Renal cortical epithelial cell (primary cell): ENCODE results near the gene POLRMT. TPM values are rescaled to one million over a fixed set of nuclear protein-coding genes. Genes with fewer than 3 reads are reported as not detected.
"Not testable (repeated sequence)": the region's sequence is repeated elsewhere in the genome, so short reads cannot be mapped to it uniquely, and the experiment has no call there.

Experiments
- DNase-seq: peaks from one replicate; pipeline ENCODE4 v3.0.0-alpha.2; 2011; ENCODE audit warnings: low read depth
- total RNA-seq: library from RNA; depleted of rRNA; stranded (reverse); fragments of >200 nt; gene quantifications from 2 replicates; pipeline ENCODE4 v1.2.3, GENCODE V29; 2014

Gene POLRMT
- total RNA-seq, 1 donor from 2014 or later, result 46.3 TPM

- peak; percentile 95 for DNase-seq
These were observed 21.9 kb downstream of the POLRMT start for GRCh38 chr19:611481-611868.

DNA sequence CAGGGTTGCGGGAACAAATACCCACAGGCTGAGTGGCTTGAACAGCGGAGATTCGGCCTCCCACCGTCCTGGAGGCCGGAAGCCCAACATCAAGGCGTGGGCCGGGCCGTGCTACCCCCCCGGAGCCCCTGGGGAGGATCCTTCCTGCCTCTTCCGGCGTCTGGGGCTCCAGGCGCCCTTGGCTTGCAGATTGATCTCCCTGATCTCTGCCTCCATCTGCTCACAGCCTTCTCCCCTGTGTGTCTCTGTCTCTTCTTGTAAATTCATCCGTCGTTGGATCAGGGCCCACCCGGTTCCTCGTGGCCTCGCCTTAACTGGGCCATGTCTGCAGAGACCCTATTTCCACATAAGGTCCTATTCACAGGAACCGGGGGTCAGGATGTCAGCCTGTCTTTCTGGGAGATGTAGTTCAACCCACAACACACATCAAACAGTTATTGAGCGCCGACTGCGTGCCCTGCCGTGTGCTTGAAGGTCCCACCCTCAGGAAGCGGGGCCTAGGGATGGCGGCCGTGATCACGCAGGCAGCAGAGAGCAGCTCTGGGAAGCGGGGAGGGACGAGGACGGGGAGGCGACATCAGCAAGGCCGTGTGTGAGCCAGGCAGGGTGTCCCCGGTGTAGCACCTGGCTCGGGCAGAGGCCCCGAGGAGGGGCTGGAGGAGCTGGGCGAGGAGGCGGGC, 22.4 kb downstream of the POLRMT start:
- DNase-seq, result peak; percentile 70

DNA sequence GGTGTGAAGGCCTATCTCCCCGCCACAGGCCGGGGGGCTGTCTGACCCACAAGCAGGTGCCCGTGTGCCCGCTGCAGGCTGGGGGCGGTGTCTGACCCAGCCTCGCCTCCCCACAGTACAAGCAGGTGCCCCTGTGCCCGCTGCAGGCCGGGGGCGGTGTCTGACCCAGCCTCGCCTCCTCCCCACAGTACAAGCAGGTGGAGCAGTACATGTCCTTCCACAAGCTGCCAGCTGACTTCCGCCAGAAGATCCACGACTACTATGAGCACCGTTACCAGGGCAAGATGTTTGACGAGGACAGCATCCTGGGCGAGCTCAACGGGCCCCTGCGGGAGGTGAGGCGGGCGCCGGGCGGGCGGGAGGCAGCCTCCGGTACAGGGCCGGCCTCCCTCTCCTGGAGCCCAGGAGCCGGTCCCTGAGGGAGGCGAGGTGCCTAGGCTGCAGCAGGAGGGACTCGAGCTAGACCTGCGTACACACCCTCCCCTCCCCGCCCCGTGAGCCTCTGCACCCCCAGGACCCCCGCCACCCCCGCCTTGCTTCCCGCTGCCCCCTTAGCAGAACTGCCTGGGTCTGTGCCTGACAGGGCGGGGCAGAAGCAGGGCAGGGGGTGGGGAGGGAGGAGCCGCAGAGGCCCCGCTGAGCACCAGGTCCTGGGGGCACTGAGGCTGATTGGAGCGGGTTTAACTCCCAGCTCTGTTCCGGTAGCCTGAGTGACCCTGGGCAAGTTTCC, 23.1 kb downstream of the POLRMT start:
- no peak for DNase-seq

DNA sequence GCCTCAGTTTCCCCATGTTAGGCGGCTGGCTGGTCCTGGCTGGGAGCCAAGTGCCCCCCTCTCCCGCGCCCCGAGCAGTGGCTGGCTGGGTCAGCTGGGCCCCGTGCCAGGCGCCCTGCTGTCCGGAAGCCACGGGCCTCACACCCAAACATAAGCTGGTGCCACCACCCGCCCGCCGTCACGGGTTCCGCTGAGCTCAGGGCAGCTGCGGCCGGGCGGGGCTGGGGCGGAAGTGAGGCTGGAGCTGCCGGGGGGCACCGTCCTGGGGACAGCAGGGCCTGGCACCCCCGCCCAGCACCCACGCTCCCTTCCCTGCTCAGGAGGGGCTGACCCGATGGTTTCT, 24.4 kb downstream of the POLRMT start:
- DNase-seq, result no peak

- DNase-seq, result no peak
These were observed 25.0 kb downstream of the POLRMT start for GRCh38 chr19:608155-609003.

DNA sequence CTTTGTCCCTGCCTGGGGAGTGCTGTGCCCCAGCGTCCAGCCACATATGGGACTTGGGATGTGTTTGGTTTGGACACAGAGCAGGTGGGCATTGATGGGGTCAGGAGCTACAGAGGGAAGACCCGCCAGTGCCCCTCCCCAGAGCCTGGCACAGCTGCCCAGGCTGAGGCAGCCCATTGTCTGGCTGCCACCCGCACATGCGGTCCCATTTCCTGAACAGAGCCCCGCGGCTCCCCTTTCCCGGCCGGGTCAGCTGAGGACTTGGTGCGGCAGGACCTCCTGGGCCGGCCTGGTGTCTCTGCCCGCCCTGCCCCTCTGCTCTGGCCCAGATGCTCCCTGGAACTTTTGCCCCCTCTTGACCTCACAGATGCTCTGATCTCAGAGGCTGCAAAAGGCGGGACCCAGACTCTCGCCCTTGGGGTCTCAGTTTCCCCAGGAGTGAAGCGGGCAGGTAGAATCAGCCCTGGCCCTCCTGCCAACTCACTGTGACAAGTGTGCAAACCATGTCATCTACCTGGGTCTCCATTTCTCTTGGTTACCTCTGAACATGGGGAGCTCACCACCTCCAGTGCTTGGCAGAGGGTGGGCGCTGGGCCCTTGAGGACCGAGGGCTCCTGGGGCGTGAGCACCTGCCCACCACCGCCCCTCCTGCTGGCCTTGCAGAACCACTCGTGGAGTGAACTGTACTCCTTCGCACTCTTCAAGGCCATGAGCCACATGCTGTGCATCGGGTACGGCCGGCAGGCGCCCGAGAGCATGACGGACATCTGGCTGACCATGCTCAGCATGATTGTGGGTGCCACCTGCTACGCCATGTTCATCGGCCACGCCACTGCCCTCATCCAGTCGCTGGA, 25.8 kb downstream of the POLRMT start:
- DNase-seq, result no peak

DNA sequence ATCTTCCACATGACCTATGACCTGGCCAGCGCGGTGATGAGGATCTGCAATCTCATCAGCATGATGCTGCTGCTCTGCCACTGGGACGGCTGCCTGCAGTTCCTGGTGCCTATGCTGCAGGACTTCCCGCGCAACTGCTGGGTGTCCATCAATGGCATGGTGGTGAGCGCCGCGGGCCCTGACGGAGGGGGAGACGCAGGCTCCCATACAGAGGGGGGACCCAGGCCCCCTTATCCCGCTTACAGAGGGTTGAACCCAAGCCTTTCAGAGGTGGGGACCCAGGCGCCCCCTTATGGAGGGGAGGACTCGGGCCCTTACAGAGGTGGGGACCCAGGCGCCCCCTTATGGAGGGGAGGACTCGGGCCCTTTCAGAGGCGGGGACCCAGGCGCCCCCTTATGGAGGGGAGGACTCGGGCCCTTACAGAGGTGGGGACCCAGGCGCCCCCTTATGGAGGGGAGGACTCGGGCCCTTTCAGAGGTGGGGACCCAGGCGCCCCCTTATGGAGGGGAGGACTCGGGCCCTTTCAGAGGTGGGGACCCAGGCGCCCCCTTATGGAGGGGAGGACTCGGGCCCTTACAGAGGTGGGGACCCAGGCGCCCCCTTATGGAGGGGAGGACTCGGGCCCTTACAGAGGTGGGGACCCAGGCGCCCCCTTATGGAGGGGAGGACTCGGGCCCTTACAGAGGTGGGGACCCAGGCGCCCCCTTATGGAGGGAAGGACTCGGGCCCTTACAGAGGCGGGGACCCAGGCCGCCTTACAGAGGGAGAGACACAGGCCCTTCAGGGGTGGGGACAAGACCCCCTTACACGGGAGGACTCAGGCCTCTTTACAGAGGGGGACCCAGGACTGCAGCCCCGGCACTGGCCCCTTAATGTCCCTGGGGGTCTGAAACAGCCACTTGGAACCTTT, 28.0 kb downstream of the POLRMT start:
- not testable (repeated sequence) for DNase-seq

DNA sequence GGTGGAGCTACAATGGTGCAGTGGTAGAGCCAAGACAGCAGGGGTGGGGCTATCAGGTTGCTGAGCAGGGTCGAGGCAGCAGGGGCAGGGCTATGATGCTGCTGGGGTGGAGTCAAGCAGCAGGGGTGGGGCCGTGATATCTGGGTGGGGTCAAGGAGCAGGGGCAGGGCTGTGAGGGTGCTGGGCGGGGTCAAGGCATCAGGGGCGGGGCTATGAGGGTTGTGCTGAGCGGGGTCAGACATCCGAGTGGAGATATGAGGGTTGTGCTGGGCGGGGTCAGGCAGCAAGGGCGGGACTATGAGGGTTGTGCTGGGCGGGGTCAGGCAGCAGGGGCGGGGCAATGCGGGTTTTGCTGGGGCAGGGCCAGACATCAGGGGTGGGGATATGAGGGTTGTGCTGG, 29.0 kb downstream of the POLRMT start:
- no peak for DNase-seq

DNA sequence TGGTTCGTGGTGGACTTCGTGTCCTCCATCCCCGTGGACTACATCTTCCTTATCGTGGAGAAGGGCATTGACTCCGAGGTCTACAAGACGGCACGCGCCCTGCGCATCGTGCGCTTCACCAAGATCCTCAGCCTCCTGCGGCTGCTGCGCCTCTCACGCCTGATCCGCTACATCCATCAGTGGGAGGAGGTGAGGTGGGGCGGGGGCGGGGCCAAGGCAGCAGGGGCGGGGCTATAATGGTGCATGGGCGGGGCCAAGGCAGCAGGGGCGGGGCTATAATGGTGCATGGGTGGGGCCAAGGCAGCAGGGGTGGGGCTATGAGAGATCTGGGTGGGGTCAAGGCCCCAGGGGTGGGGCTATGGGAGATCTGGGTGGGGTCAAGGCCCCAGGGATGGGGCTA, 29.6 kb downstream of the POLRMT start:
- DNase-seq, result not testable (repeated sequence)

DNA sequence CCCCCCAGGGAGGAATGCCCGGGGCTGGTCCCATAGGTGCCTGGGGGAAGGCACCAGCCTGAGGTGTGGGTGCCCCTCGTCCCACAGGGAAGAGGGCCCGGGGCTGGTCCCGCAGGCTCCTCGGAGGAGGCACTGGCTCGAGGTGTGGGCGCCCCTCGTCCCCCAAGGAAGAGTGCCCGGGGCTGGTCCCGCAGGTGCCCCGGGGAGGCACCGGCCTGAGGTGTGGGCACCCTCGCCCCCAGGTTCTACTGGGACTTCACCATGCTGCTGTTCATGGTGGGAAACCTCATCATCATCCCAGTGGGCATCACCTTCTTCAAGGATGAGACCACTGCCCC, 30.1 kb downstream of the POLRMT start:
- not testable (repeated sequence) for DNase-seq

DNA sequence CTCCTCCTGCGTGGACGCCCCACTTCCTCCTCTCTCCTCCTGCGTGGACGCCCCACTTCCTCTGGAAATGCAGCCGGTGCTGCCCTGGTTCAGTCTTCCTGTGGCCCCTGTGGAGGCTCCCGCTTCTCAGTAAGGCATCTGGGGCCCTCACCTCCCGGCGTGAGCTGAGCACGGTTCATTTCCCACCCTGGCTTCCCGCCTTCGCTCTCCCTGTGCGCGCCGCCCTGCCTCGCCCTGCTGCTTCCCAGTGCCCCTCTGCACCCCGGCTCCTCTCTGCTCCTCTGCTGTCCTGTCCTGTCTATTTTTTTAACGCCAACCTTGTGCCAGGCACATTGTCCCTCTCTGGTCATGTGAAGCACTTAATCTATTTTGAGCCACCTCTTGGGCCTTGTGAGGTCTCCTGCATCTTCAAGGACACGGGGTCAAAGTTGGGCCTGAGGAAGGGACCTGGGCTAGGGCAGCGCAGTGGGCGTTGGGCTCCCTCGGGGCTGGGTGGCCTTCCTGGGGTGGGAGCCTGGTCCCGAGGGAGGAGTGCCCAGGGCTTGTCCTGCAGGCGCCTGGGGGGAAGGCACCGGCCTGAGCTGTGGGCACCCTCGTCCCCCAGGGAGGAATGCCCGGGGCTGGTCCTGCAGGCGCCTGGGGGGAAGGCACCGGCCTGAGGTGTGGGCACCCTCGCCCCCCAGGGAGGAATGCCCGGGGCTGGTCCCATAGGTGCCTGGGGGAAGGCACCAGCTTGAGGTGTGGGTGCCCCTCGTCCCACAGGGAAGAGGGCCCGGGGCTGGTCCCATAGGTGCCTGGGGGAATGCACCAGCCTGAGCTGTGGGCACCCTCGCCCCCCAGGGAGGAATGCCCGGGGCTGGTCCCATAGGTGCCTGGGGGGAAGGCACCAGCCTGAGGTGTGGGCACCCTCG, 30.7 kb downstream of the POLRMT start:
- DNase-seq, result no peak

DNA sequence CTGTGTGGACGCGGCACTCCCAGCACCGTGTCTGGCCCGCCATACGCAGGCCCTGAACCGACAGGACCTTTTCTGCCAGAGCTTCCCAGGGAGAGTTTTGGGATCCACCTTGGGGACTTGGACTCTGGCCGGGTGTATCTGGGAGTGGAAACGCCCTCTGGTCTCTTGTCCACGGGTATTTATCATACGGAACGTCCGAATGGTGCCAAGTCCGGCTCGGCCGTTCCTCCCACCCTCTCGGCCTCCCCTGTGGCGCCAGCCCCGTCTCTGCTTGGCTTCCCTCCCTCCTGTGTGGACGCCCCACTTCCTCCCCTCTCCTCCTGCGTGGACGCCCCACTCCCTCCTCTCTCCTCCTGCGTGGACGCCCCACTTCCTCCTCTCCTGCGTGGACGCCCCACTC, 31.5 kb downstream of the POLRMT start:
- DNase-seq, result no peak

DNA sequence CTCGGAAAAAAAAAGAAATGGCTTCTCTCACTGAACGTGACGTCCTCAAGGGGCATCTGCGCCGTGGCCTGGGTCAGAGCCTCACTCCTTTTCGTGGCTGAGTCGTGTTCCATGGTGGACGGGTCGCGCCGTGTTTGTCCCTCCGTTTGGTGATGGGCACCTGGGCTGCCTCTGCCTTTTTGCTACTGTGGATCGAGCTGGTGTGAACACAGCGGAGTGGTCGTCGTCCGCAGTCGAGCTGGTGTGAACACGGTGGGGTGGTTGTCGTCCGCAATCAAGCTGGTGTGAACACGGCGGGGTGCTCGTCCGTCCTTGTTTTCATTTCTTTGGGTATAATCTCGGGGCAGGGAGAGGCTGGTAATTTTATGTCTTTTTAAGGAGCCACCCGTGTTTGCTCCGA, 32.0 kb downstream of the POLRMT start:
- DNase-seq, result no peak

DNA sequence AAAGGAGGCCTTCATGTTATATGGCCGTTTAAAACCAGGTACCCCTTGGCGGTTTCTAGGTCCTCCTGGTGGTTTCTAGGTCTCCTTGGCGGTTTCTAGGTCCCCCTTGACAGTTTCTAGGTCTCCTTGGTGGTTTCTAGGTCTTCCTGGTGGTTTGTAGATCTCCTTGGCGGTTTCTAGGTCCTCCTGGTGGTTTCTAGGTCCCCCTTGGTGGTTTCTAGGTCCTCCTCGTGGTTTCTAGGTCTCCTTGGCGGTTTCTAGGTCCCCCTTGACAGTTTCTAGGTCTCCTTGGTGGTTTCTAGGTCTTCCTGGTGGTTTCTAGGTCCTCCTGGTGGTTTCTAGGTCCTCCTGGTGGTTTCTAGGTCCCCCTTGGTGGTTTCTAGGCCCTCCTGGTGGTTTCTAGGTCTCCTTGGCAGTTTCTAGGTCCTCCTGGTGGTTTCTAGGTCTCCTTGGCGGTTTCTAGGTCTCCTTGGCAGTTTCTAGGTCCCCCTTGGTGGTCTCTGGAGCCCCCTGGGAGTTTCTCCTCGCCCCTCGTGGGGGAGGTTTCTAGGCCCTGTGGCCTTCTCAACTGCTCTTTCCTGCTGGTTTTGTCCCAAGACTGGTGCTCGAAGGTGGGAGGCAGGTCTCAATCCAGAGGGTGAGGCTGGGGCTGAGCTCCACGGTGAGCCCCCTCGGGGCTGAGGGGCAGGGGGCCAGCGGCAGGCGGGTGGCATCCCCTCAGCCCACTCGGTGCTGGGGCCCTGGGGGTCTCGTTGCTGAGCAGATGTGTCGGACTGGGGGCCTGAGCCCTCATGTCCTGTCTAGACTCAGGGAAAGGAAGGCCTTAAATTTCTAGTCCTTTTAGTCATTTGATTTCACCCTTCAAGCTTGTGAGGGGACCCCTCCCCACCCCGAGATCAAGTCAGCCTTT, 35.7 kb downstream of the POLRMT start:
- no peak for DNase-seq

- DNase-seq, result no peak
These were observed 37.1 kb downstream of the POLRMT start for GRCh38 chr19:596263-596655.

DNA sequence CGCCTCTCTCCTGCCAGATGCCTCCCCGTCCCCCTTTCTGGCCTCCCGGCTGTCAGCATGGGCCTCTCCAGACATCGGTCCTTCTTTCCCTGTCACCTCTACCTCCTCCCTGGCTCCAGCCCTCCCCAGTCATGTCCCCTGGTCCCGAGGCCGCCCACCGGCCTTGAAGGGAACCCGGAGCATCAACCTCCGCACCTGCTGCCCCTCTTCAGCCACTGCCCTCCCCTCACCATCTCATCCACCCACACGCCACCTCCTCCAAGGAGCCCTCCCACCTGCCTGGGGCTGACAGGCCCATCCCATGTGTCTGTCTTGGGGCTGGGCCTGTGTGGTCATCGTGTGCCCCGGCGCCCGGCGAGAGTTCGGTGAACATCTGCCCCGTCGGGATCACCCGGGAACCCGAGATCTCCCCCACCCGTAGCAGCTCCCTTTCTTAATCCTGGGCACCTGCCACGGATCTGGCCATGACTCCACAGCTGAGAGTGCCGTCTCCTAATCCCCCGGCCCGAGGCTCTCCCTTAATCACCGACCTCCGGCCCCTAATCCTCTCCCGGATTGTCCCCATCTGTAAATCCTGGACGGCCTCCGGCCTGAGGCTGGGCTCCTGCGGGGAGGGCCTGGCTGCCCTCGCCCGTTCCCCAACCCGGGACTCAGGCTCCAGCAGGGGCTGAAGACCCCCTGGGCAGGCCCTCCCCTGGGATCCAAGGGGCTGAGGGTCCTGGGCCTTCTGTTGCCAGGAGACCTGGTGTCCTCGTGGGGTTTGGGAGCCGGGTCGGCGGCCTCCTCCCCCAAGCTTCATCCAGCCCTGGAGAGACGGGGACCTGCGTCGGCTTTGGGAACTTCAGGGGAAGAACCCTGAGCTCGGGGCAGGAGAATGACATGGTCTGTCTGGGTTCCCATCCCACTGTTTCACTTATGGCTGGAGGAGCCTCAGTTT, 37.7 kb downstream of the POLRMT start:
- DNase-seq, result no peak

DNA sequence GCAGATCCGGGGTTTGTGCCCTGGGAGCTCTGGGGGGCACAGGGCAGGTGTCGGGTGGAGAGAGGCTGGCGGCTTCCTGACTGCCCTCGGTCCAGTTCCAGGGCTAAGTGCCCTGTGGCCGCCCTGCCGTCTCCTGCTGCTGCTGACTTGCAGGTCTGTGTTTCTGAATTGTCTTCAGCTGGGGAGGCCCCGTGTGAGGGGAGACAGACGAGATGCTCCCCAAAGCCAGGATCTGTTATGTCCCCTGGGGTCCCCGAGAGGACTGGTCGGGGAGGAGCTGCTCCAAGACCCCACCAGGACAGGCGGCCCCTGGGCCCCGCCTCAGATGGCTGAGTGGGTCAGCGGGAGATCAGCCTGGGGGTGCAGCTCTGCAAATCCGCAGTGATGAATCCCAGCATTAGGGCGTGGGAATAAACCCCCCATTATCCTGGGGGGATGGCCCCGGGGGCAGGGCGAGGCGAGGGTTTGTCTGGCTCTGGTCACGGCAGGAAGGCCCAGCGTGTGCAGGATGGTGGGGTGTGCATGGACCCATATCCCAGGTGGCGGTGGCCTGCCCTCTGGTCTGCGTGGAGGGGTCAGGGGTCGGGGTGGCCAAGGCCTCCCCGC, 39.0 kb downstream of the POLRMT start:
- DNase-seq, result no peak
